SK-N-SH (cell line): Measurements from ENCODE around the gene ABHD15. TPM values are rescaled to one million over a fixed set of nuclear protein-coding genes. Genes with fewer than 3 reads are reported as not detected.

Experiments
- CTCF ChIA-PET: fragments of 300-600, 350-600 bp; formaldehyde crosslinking; extraction: SDS; loops from one replicate; lab custom pipeline; 2021; lab: Yijun Ruan, JAX
- POLR2A ChIA-PET: fragments of 350-600 bp; sonication (Branson Sonifier 250); formaldehyde crosslinking; extraction: SDS; loops from one replicate; lab custom pipeline; 2020; ENCODE audit warnings: antibody characterized with exemption, inconsistent platforms; lab: Yijun Ruan, JAX
- DNase-seq: peaks from one replicate; pipeline ENCODE4 v3.0.0; 2012
- H2AFZ ChIP-seq: fragments of 200-600 bp; sonication (generic); 2 replicates; pipeline ENCODE4 v1.8.1; 2016; ENCODE audit warnings: antibody characterized with exemption, mild to moderate bottlenecking, low read depth
- H3F3A ChIP-seq: fragments of 200-600 bp; sonication (generic); replicated peaks from 2 replicates; pipeline ENCODE3; 2016; ENCODE audit warnings: antibody characterized with exemption, mild to moderate bottlenecking; ENCODE audit not compliant: insufficient read depth
- H3K27ac ChIP-seq, 2 experiments: fragments of 200-500 bp in 1 of 2; fragments of 200-600 bp in 1 of 2; sonication (Bioruptor generic) in 1 of 2; sonication (generic), shearing (Covaris generic) in 1 of 2; 2 replicates each; pipeline versions ENCODE4 v1.5.1 to v1.6.1; 2014 to 2016; ENCODE audit warnings: low read depth in 2 of 2, inconsistent platforms in 1 of 2, low read length in 1 of 2, mild to moderate bottlenecking in 1 of 2, mixed read lengths in 1 of 2
- H3K27me3 ChIP-seq: fragments of 200-600 bp; sonication (generic), shearing (Covaris generic); 2 replicates; pipeline ENCODE4 v1.6.1; 2016; ENCODE audit warnings: mixed run types; ENCODE audit not compliant: insufficient read depth
- H3K36me3 ChIP-seq, 2 experiments: fragments of 200-500 bp in 1 of 2; fragments of 200-600 bp in 1 of 2; sonication (Bioruptor generic) in 1 of 2; sonication (generic) in 1 of 2; replicated peaks in 1 of 2; 2 replicates each; pipeline versions ENCODE3 to v1.5.1; 2014 to 2016; ENCODE audit warnings: low read length in 1 of 2, mild to moderate bottlenecking in 1 of 2; ENCODE audit not compliant: insufficient read depth in 2 of 2, control insufficient read depth in 1 of 2
- H3K4me1 ChIP-seq, 2 experiments: fragments of 200-500 bp in 1 of 2; fragments of 200-600 bp in 1 of 2; sonication (Bioruptor generic) in 1 of 2; sonication (generic), shearing (Covaris generic) in 1 of 2; 2 replicates each; pipeline versions ENCODE4 v1.5.1 to v1.6.1; 2014 to 2016; ENCODE audit warnings: low read depth in 1 of 2, low read length in 1 of 2, mixed run types in 1 of 2; ENCODE audit not compliant: insufficient read depth in 2 of 2, control insufficient read depth in 1 of 2
- H3K4me2 ChIP-seq: fragments of 200-600 bp; sonication (generic), shearing (Covaris generic); 2 replicates; pipeline ENCODE4 v1.6.1; 2017; ENCODE audit warnings: mixed run types
- H3K4me3 ChIP-seq, 2 experiments: fragments of 200-500 bp in 1 of 2; fragments of 200-600 bp in 1 of 2; sonication (Bioruptor generic) in 1 of 2; sonication (generic), shearing (Covaris generic) in 1 of 2; 2 replicates each; pipeline versions ENCODE4 v1.5.1 to v1.8.1; 2014 to 2016; ENCODE audit warnings: low read depth in 2 of 2, inconsistent platforms in 1 of 2, low read length in 1 of 2, mild to moderate bottlenecking in 1 of 2, mixed read lengths in 1 of 2, moderate library complexity in 1 of 2
- H3K79me2 ChIP-seq: fragments of 200-600 bp; sonication (generic); 2 replicates; pipeline ENCODE4 v1.8.1; 2017; ENCODE audit warnings: mild to moderate bottlenecking; ENCODE audit not compliant: insufficient read depth
- H3K9ac ChIP-seq: fragments of 200-600 bp; sonication (generic); 2 replicates; pipeline ENCODE4 v1.6.1; 2017; ENCODE audit warnings: mixed run types
- H3K9me2 ChIP-seq: fragments of 200-600 bp; sonication (generic); 2 replicates; pipeline ENCODE4 v1.6.1; 2017; ENCODE audit warnings: mixed run types
- H3K9me3 ChIP-seq: fragments of 200-600 bp; sonication (generic); 2 replicates; pipeline ENCODE4 v1.6.1; 2017; ENCODE audit warnings: mixed run types, mild to moderate bottlenecking, moderate library complexity
- H4K20me1 ChIP-seq: fragments of 200-600 bp; sonication (generic); 2 replicates; pipeline ENCODE4 v1.6.1; 2017; ENCODE audit warnings: mild to moderate bottlenecking, mixed run types; ENCODE audit not compliant: insufficient read depth
- CHD2 ChIP-seq: fragments of 150-350 bp; IDR thresholded peaks from 2 replicates; pipeline ENCODE4 v1.6.1; 2018; ENCODE audit warnings: low read length; ENCODE audit not compliant: partially characterized antibody
- EP300 ChIP-seq, 2 experiments: IDR thresholded peaks; 2 replicates each; pipeline versions ENCODE4 v1.4.0 to v1.6.1; 2012; ENCODE audit warnings: borderline replicate concordance in 1 of 2, low read depth in 1 of 2, low read length in 1 of 2
- EZH2phosphoT487 ChIP-seq: fragments of 200-600 bp; sonication (generic); IDR thresholded peaks from 2 replicates; pipeline ENCODE4 v1.6.1; 2017; ENCODE audit warnings: low read depth, mixed run types, mild to moderate bottlenecking, antibody characterized with exemption, moderate library complexity, borderline replicate concordance
- FOXJ3 ChIP-seq: sonication (generic); formaldehyde crosslinking; IDR thresholded peaks from 2 replicates; pipeline ENCODE4 v1.5.1; 2020; ENCODE audit warnings: mild to moderate bottlenecking, missing genetic modification reagents
- FOXM1 ChIP-seq: IDR thresholded peaks from 2 replicates; pipeline ENCODE4 v1.4.0; 2012; ENCODE audit warnings: low read depth, mild to moderate bottlenecking
- MEF2A ChIP-seq: IDR thresholded peaks from 2 replicates; pipeline ENCODE4 v1.4.0; 2012; ENCODE audit warnings: low read depth, borderline replicate concordance
- NRF1 ChIP-seq: IDR thresholded peaks from 2 replicates; pipeline ENCODE4 v1.6.1; 2012; ENCODE audit warnings: low read depth, mild to moderate bottlenecking, low read length
- PBX3 ChIP-seq: IDR thresholded peaks from 2 replicates; pipeline ENCODE4; 2012
- RCOR1 ChIP-seq: fragments of 150-350 bp; IDR thresholded peaks from 2 replicates; pipeline ENCODE4 v1.6.1; 2017; ENCODE audit warnings: antibody characterized with exemption, low read length
- REST ChIP-seq: IDR thresholded peaks from 2 replicates; pipeline ENCODE4 v1.6.1; 2012; ENCODE audit warnings: mild to moderate bottlenecking, low read depth, low read length, moderate library complexity
- SMC3 ChIP-seq: IDR thresholded peaks from 2 replicates; pipeline ENCODE4 v1.6.1; 2012; ENCODE audit warnings: low read depth, low read length, improper control_type of control experiment
- TEAD4 ChIP-seq: IDR thresholded peaks from 2 replicates; pipeline ENCODE4 v1.4.0; 2012; ENCODE audit warnings: mild to moderate bottlenecking, borderline replicate concordance; ENCODE audit not compliant: insufficient read depth
- YY1 ChIP-seq: IDR thresholded peaks from 2 replicates; pipeline ENCODE4 v1.4.0; 2012; ENCODE audit warnings: low read depth, mild to moderate bottlenecking
- polyA plus RNA-seq, 3 experiments: library from polyadenylated mRNA; depleted of rRNA; stranded (reverse); fragments of >200 nt; gene quantifications; 2 replicates each; pipeline ENCODE4 v1.2.3, GENCODE V29; 2012
- TF ChIP-seq, protein P1 (sequence below): IDR thresholded peaks from 2 replicates; pipeline ENCODE4 v1.4.0; 2012; ENCODE audit warnings: low read depth, borderline replicate concordance
- TF ChIP-seq, protein P2 (sequence below): fragments of 200-600 bp; sonication (generic); IDR thresholded peaks from 2 replicates; pipeline ENCODE4 v1.6.1; 2017; ENCODE audit warnings: antibody characterized with exemption, mild to moderate bottlenecking, moderate library complexity
- TF ChIP-seq, protein P3 (sequence below): IDR thresholded peaks from 2 replicates; pipeline ENCODE4 v1.4.0; 2012; ENCODE audit warnings: low read depth, borderline replicate concordance

The ABHD15 gene
- polyA plus RNA-seq, 1 of the 3 experiments (the other 2 are of a cell fraction), result 7.0 TPM

DNA sequence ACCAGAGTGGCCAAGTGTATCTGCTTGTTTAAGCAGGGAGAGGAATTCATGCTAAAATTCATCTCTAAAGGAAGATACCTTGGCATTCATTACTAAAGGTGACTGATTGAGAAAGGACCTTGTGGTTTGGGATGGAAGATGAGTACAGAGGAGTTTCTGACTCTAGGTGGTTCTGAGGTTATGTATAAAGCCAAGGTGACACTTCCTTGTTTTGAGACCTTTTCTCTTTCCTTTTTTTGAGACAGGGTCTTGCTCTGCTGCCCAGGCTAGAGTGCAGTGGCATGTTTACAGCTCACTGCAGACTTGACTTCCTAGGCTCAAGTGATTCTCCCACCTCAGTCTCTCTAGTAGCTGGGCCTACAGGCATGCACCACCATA, 9.1 kb downstream of the ABHD15 start:
- Histone ChIP-seq H3K79me2 (no peaks in the 10 kb centered on the region), H3K27ac (no peak overlapping the region), H3K27me3 (no peaks in the 10 kb centered on the region), H3F3A (no peaks in the 10 kb centered on the region), H3K4me1 (peaks cover 0 to 2% of the 10 kb centered on the region in 2 experiments; a peak in 1 of 4 replicates), H3K4me3 (no peak overlapping the region), H3K9me2 (no peaks in the 10 kb centered on the region), H3K9ac (no peak overlapping the region), H4K20me1 (no peaks in the 10 kb centered on the region), H3K4me2 (no peak overlapping the region), H2AFZ (no peak overlapping the region), H3K36me3 (peaks cover 0 to 4% of the 10 kb centered on the region in 2 experiments), H3K9me3 (no peaks in the 10 kb centered on the region)
- TF ChIP-seq TEAD4 (no peak), EZH2phosphoT487 (no peak), YY1 (no peak), FOXM1 (no peak), CHD2 (no peak), MEF2A (no peak), NRF1 (no peak), PBX3 (no peak), FOXJ3 (CRISPR knock-in tag) (no peak), SMC3 (no peak), RCOR1 (no peak), REST (no peak), EP300 (IDR thresholded peaks at IDR 0.05; ENCODE audit: borderline replicate concordance in 1 of 2, low read depth in 1 of 2, low read length in 1 of 2) (no peak)
- TF ChIP-seq, protein P1, sequence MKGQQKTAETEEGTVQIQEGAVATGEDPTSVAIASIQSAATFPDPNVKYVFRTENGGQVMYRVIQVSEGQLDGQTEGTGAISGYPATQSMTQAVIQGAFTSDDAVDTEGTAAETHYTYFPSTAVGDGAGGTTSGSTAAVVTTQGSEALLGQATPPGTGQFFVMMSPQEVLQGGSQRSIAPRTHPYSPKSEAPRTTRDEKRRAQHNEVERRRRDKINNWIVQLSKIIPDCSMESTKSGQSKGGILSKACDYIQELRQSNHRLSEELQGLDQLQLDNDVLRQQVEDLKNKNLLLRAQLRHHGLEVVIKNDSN, result no peak
- TF ChIP-seq, protein P2, sequence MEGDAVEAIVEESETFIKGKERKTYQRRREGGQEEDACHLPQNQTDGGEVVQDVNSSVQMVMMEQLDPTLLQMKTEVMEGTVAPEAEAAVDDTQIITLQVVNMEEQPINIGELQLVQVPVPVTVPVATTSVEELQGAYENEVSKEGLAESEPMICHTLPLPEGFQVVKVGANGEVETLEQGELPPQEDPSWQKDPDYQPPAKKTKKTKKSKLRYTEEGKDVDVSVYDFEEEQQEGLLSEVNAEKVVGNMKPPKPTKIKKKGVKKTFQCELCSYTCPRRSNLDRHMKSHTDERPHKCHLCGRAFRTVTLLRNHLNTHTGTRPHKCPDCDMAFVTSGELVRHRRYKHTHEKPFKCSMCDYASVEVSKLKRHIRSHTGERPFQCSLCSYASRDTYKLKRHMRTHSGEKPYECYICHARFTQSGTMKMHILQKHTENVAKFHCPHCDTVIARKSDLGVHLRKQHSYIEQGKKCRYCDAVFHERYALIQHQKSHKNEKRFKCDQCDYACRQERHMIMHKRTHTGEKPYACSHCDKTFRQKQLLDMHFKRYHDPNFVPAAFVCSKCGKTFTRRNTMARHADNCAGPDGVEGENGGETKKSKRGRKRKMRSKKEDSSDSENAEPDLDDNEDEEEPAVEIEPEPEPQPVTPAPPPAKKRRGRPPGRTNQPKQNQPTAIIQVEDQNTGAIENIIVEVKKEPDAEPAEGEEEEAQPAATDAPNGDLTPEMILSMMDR, result no peak
- TF ChIP-seq, protein P3, sequence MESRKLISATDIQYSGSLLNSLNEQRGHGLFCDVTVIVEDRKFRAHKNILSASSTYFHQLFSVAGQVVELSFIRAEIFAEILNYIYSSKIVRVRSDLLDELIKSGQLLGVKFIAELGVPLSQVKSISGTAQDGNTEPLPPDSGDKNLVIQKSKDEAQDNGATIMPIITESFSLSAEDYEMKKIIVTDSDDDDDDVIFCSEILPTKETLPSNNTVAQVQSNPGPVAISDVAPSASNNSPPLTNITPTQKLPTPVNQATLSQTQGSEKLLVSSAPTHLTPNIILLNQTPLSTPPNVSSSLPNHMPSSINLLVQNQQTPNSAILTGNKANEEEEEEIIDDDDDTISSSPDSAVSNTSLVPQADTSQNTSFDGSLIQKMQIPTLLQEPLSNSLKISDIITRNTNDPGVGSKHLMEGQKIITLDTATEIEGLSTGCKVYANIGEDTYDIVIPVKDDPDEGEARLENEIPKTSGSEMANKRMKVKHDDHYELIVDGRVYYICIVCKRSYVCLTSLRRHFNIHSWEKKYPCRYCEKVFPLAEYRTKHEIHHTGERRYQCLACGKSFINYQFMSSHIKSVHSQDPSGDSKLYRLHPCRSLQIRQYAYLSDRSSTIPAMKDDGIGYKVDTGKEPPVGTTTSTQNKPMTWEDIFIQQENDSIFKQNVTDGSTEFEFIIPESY, result no peak
- ChIA-PET CTCF (interaction anchor here (2.0 to 3.8 kb wide), 3 partner anchors 9 to 188 kb away, joined by 7 to 22 read pairs (median 9); partner anchors contain the start of gene ABHD15), POLR2A (no interaction called here)
- no peak for DNase-seq
